GM18508 (cell line): ENCODE results near the gene NTNG2.

Experiments
- ATAC-seq: cut with Tn5 transposase; IDR thresholded peaks from one replicate; pipeline ENCODE4 v1.9.1; 2021; ENCODE audit warnings: moderate number of reproducible peaks; ENCODE audit not compliant: insufficient read depth, unreplicated experiment

The NTNG2 gene

DNA sequence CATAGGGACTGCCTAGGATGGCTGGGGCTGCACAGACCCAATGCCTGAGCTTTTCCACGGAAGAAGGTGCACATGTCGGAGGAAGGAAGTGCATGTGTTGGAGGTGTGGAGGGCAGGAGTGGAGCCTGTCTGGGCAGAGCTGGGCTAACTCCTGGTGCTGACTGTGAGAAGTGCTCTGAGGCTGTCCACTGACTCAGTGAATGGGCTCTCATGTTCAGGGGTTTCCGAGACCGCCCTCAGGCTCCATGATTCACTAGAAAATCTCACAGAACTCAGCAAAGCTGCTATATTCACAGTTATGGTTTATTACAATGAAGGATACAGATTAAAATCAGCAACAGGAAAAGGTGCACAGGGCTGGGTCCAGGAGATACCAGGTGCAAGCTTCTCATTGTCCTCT lies 37.2 kb downstream of the NTNG2 start:
- ATAC-seq: no peak

- ATAC-seq: no peak
Measured at GRCh38 chr9:132200706-132201105, 38.8 kb downstream of the NTNG2 start.

DNA sequence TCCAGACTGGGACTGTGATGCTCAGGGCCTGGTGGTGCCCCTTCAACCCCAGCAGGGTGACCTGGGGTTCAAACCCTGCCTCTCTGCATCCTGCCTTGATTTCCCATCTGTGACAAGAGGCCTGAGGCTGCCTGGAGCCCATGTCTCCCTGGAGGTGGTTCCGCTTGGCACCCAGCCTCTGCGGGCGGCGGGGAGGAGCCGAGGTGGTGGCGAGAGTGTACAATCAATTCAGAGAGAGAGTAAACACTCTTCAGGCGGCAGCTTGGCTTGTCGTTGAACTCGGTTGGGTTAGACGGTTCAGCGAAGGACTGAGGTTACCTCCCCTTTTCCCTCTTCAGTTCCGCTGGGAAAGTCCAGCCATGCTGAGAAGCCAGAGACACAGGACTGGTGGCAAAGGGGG lies 39.3 kb downstream of the NTNG2 start:
- ATAC-seq: no peak

GRCh38 chr9:132201780-132202703 lies 40.2 kb downstream of the NTNG2 start:
- no peak for ATAC-seq

- no peak for ATAC-seq
Measured at GRCh38 chr9:132204883-132205282, 43.0 kb downstream of the NTNG2 start.

- ATAC-seq: no peak
Measured at GRCh38 chr9:132207215-132207614, 45.4 kb downstream of the NTNG2 start.

DNA sequence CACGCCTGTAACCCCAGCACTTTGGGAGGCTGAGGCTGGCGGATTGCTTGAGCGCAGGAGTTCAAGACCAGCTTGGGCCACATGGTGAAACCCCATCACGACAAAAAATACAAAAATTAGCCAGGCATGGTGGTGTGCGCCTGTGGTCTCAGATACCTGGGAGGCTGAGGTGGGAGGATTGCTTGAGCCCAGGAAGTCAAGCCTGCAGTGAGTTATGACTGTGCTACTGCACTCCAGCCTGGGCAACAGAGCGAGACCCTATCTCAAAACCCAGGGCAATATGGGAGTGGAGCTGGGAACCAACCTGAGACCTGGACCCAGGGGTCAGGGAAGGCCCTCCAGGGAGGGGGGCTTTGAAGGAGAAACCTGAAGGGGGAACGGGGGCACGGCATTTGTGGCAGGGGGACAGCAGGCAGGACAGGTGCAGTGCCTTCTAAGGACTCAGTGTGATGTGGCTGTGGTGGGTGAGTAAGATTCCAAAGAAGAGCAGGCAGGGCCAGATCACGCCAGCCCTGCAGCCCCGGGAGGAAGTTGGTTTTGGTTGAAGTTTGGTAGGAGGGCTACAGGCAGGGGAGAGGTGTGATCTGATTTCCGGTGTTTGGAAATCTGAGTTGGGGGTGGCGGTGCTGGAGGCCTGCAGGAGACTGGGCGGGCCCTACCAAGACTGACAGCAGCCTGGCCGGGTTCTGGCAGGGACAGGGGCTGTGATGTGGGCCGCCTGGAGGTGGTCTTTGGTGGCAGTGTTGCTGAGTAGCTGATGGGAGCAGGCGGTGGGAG lies 46.2 kb downstream of the NTNG2 start:
- no peak for ATAC-seq

- ATAC-seq: no peak
Measured at GRCh38 chr9:132209228-132209627, 47.4 kb downstream of the NTNG2 start.

- no peak for ATAC-seq
Measured at GRCh38 chr9:132210472-132211145, 48.8 kb downstream of the NTNG2 start.

DNA sequence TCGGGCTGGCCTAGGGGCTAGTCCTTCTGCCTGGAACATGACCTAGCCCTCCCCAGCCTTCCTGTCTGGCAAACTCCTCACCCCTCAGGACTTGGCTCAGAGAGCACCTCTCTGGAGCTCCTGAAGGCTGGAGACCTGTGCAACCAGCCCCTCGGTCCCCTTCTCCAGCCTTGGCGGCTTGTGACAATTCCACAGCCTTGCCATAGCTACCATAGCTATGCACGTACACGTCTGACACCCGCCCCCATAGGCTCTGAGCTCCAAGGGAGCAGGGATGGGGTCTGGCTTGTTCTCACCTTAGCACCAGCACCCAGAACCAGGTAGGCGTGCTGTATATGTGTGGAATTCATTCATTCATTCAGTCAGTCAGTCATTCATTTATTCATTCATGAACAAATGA lies 49.7 kb downstream of the NTNG2 start:
- no peak for ATAC-seq

DNA sequence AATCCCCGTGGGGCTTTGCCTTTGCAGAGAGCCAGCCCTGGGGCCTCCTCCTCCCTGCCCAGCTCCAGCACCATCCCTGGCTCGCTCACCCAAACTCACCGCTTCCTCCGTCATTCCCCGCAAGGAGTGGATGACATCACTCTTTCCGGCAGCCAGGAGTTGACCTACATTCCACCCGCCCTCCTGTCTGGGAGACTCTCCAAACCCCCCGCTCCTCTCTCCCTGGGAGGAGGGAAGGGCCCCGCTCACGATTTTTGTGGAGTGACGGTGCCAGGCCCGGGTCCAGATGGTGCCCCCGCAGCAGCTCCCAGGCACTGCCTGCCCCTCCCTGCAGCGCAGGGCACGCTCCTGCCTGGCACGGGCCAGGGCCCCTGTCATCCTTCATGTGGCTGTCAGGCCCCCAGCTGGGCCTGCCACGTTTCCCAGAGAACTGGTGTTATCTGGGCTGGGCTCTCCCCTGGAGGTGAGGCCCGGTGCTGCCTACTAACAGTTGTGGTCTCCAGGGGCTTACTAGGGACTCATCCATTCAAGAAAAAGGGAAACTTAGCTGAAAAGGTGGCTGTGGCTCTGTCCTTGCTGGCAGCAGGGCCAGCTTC lies 52.3 kb downstream of the NTNG2 start:
- ATAC-seq: no peak

- no peak for ATAC-seq
Measured at GRCh38 chr9:132216861-132217619, 55.2 kb downstream of the NTNG2 start.

DNA sequence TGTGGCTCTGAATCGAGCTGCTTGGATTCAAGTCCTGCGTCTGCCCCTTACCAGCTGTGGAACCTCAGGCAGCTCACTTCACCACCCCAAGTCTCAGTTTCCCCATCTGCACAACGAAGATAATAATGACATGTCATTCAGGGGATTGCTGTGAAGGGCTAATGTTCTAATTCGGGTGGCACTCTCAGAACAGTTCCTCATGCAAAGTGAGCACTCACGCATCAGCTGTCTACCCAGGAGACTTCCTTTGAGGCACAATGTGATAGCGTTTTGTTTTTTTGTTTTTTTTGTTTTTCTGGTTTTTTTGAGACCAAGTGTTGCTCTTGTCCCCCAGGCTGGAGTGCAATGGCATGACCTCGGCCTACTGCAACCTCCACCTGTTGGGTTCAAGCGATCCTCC lies 56.4 kb downstream of the NTNG2 start:
- no peak for ATAC-seq

- ATAC-seq: no peak
Measured at GRCh38 chr9:132221941-132222340, 60.1 kb downstream of the NTNG2 start.

- no peak for ATAC-seq
Measured at GRCh38 chr9:132224645-132225044, 62.8 kb downstream of the NTNG2 start.

DNA sequence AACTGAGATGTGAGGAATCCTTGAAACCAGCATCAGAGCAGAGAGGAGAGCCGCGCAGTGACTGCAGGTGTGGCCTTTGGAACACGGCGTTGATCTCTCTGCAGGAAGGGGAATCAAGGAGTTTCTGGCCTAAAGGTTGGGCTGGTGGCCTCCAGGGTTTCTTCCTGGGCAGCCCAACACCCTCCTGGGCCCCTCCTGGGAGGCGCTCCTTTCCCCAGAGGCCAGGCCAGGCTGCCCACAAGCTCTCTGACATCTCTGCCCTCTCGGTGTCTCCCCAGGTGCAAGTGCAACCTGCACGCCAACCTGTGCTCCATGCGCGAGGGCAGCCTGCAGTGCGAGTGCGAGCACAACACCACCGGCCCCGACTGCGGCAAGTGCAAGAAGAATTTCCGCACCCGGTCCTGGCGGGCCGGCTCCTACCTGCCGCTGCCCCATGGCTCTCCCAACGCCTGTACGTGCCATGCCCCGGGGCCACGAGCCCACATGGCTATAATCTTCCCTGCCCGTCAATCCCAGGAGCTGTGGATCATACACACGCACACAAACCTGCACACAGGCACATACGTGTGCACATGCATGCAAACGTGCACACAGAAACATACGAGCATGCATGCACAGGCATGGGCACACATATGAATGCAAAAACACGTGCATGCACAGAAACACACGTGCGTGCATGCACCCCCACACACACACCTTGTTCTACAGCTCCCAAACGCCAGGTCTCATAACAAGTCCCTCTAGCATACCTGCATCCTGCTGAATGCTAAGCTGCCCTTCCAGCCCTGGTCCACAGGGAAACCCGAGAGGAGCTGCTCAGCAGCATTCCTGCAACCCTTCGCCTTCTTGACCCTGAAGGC lies 64.9 kb downstream of the NTNG2 start:
- ATAC-seq: no peak

DNA sequence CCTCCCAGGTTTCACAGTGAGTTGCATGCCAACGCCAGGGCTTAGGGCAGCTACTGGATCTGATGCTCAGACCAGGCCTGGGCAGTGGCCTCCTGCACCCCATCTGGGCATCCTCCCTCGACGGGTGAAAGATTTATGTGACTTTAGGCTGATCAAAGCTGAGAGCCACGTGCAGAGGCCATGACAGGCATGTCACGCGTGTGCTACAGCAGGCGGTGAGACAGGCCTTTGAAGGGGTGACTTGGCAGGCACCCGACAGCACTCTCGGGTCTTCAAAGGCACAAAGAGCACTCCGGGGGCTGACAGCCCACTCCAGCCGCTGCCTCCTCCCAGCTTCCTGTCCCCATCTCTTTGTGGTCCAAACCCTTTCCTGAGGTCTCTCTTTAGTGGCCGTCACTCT lies 66.2 kb downstream of the NTNG2 start:
- ATAC-seq: no peak

GRCh38 chr9:132230605-132231004 lies 68.7 kb downstream of the NTNG2 start:
- no peak for ATAC-seq
